ENCODE measurements around the gene CCDC178.

DNA sequence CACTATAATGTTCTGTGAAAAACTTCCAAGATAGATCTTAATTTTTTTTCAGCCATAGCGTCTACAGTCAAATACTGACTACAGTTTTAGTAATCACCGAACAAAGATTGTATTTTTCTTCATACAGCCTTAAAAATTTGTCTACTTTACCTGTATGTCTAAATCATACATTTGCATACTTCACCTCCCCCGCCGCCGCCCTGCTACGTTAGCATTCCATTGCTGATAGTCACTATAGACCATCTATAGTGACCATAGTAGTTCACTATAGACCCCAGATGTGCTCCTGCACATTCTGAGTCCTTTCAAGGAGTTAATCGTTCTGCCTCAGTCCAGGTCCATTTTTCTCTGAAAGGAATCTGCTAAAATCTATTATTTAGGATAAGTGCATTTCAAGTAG lies 325.0 kb downstream of the CCDC178 start:
- TF ChIP-seq MAX (IDR thresholded peaks at IDR 0.05): no peak
- no peak for TF ChIP-seq EZH2 (IDR thresholded peaks at IDR 0.05)
- TF ChIP-seq, protein P1, sequence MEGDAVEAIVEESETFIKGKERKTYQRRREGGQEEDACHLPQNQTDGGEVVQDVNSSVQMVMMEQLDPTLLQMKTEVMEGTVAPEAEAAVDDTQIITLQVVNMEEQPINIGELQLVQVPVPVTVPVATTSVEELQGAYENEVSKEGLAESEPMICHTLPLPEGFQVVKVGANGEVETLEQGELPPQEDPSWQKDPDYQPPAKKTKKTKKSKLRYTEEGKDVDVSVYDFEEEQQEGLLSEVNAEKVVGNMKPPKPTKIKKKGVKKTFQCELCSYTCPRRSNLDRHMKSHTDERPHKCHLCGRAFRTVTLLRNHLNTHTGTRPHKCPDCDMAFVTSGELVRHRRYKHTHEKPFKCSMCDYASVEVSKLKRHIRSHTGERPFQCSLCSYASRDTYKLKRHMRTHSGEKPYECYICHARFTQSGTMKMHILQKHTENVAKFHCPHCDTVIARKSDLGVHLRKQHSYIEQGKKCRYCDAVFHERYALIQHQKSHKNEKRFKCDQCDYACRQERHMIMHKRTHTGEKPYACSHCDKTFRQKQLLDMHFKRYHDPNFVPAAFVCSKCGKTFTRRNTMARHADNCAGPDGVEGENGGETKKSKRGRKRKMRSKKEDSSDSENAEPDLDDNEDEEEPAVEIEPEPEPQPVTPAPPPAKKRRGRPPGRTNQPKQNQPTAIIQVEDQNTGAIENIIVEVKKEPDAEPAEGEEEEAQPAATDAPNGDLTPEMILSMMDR (IDR thresholded peaks at IDR 0.05 in 2 of 3, conservative IDR thresholded peaks at IDR 0.05 in 1 of 3; ENCODE audit: borderline replicate concordance in 1 of 3, insufficient read depth in 1 of 3, low read depth in 2 of 3, low read length in 2 of 3): no peak
- TF ChIP-seq POLR2AphosphoS5 (IDR thresholded peaks at IDR 0.05; ENCODE audit: low read depth, low read length): no peak
- TF ChIP-seq JUND (IDR thresholded peaks at IDR 0.05): no peak
- no peak for TF ChIP-seq YY1 (IDR thresholded peaks at IDR 0.05; ENCODE audit: extremely low read depth, insufficient replicate concordance, low read depth, low read length)
- no peak for TF ChIP-seq ZNF274 (IDR thresholded peaks at IDR 0.05; ENCODE audit: low read depth, low read length)
- TF ChIP-seq ELF1 (IDR thresholded peaks at IDR 0.05; ENCODE audit: borderline replicate concordance, low read depth): no peak
- no peak for TF ChIP-seq SP1 (IDR thresholded peaks at IDR 0.05; ENCODE audit: low read depth)
- no peak for TF ChIP-seq POLR2A (IDR thresholded peaks at IDR 0.05; ENCODE audit: borderline replicate concordance, extremely low read depth, insufficient read depth, insufficient read length)
- TF ChIP-seq ZFX (IDR thresholded peaks at IDR 0.05): no peak
- TF ChIP-seq RAD21 (IDR thresholded peaks at IDR 0.05; ENCODE audit: low read depth): no peak
- no peak for TF ChIP-seq EZH2phosphoT487 (IDR thresholded peaks at IDR 0.05; ENCODE audit: borderline replicate concordance)
- no peak for TF ChIP-seq EGR1 (IDR thresholded peaks at IDR 0.05; ENCODE audit: low read depth)

Data from HCT116 (cell line).